Fibroblast of villous mesenchyme (primary cell): ENCODE results near the gene PATJ. TPM values are rescaled to one million over a fixed set of nuclear protein-coding genes. Genes with fewer than 3 reads are reported as not detected.
"Not testable (repeated sequence)": the region's sequence is repeated elsewhere in the genome, so short reads cannot be mapped to it uniquely, and the experiment has no call there.

Experiments used
- DNase-seq: peaks from one replicate; pipeline ENCODE4 v3.0.0-alpha.2; 2010; ENCODE audit warnings: low read depth
- H3K4me3 ChIP-seq: 2 replicates; pipeline ENCODE4 v1.5.1; 2011; ENCODE audit warnings: low read depth, mild to moderate bottlenecking, low read length
- CTCF ChIP-seq: IDR thresholded peaks from 2 replicates; pipeline ENCODE4 v1.5.1; 2012; ENCODE audit warnings: low read depth, mild to moderate bottlenecking, low read length; ENCODE audit not compliant: insufficient read depth
- total RNA-seq: library from RNA; depleted of rRNA; stranded (reverse); fragments of >200 nt; gene quantifications from 2 replicates; pipeline ENCODE4 v1.2.3, GENCODE V29; 2012

The PATJ gene
- total RNA-seq, 1 donor, result 9.5 TPM

- TF ChIP-seq CTCF, result no peak
- no peak for DNase-seq
These were observed 123.5 kb downstream of the PATJ start for GRCh38 chr1:61865646-61866220.

GRCh38 chr1:61869691-61870109, 127.4 kb downstream of the PATJ start:
- TF ChIP-seq CTCF, result no peak
- DNase-seq, result no peak
- H3K4me3 ChIP-seq, result no peak overlapping the region

More at GRCh38 chr1:61865646-61866220, 123.5 kb downstream of the PATJ start:
- no peak overlapping the region for H3K4me3 ChIP-seq

GRCh38 chr1:61872206-61872605, 129.9 kb downstream of the PATJ start:
- no peak overlapping the region for H3K4me3 ChIP-seq
- no peak for TF ChIP-seq CTCF
- no peak for DNase-seq

- no peak for DNase-seq
These were observed 131.3 kb downstream of the PATJ start for GRCh38 chr1:61873581-61873980.

GRCh38 chr1:61873994-61874393, 131.7 kb downstream of the PATJ start:
- TF ChIP-seq CTCF, result no peak
- H3K4me3 ChIP-seq, result no peak overlapping the region
- DNase-seq, result no peak

More at GRCh38 chr1:61873581-61873980, 131.3 kb downstream of the PATJ start:
- no peak for TF ChIP-seq CTCF
- H3K4me3 ChIP-seq, result no peak overlapping the region

- H3K4me3 ChIP-seq, result no peak overlapping the region
- TF ChIP-seq CTCF, result no peak
These were observed 132.9 kb downstream of the PATJ start for GRCh38 chr1:61875198-61875597.

GRCh38 chr1:61879887-61880474, 137.7 kb downstream of the PATJ start:
- not testable (repeated sequence) for DNase-seq, H3K4me3 ChIP-seq

More at GRCh38 chr1:61875198-61875597, 132.9 kb downstream of the PATJ start:
- DNase-seq, result no peak
